ENCODE results near the gene FBXO48. TPM values are rescaled to one million over a fixed set of nuclear protein-coding genes. Genes with fewer than 3 reads are reported as not detected.

Gene FBXO48
- total RNA-seq, 3 donors from 2014 or later = 0.98 to 1.6 (median 1.1) TPM

DNA sequence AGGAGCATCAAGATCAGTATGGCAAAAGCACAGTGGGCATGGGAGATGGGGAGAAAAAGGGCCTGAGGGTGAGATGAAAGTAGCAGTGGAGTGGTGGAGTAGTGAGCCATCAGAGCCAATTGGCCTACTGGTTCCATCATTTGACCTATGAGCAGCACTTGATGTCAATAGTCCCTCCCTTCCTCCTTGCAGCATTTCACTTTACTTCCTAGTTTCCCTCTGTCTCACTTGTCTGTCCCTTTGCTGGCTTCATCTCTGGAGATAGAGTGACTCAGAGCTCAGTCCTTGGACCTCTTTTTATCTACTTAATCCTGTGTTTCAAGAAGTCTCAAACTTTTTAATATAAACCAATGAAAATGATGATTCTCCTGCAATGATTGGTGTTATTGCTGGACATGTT, 32.1 kb downstream of the FBXO48 start:
- Histone ChIP-seq H3K9me3 (no peaks in the 10 kb centered on the region), H3K27ac (no peak overlapping the region), H3K4me3 (no peak overlapping the region), H3K27me3 (no peaks in the 10 kb centered on the region), H3K36me3 (no peaks in the 10 kb centered on the region), H3K4me1 (no peaks in the 10 kb centered on the region)
- TF ChIP-seq, protein P1, sequence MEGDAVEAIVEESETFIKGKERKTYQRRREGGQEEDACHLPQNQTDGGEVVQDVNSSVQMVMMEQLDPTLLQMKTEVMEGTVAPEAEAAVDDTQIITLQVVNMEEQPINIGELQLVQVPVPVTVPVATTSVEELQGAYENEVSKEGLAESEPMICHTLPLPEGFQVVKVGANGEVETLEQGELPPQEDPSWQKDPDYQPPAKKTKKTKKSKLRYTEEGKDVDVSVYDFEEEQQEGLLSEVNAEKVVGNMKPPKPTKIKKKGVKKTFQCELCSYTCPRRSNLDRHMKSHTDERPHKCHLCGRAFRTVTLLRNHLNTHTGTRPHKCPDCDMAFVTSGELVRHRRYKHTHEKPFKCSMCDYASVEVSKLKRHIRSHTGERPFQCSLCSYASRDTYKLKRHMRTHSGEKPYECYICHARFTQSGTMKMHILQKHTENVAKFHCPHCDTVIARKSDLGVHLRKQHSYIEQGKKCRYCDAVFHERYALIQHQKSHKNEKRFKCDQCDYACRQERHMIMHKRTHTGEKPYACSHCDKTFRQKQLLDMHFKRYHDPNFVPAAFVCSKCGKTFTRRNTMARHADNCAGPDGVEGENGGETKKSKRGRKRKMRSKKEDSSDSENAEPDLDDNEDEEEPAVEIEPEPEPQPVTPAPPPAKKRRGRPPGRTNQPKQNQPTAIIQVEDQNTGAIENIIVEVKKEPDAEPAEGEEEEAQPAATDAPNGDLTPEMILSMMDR (IDR thresholded peaks at IDR 0.05) = no peak
- TF ChIP-seq POLR2A (IDR thresholded peaks at IDR 0.05) (no peak), POLR2AphosphoS5 (IDR thresholded peaks at IDR 0.05) (no peak)
- DNase-seq (ENCODE audit: low spot score in 2 of 2) = no peak
- intact Hi-C loops (cut with DNase I; ENCODE audit: low total_unique reads) = no loop called here

DNA sequence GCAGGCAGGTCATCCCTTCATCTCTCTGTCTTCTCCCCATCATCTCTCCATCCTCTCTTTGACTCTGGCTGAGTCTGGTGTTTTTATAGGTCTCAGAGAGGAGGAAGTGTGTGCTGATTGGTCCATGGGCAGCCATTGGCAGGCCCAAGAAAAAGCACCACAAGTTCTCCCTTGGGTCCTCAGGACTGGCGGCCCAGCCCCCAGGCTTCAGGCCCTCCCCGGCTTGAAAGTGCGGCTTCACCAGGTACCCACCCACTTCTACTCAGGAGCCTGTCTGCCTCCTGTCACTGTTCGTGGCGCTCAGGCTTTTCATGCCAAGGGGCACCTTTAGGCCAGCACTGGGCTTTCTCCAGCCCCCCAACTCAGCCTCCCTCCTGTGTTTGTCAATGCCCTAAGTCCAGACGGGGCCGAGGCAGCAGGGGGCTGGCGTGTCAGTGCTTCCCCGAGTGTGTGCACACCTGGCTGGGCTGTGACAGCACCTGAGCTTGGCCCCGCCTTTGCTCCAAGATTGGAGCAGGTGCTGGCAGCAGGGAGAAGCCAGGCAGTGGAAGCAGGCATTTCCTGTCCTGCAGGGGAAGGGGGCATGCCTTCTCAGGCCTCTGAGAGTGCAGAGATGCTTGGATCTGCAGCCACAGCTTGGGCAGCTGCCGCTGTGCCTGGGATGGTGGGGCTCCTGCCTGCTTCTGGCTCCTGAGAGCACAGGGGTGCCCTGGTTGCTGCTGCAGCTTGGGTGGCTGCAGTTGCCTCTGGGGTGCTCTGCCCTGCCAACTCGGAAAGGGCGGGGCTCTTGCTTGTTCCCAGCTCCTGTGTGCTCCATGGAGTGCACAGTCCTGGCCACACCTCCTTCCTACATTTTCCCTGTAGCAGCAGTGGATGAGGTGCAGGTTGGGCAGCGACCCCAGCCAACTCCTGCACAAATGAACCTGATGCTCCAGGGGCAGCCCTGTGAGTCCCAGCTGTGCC, 34.1 kb downstream of the FBXO48 start:
- Histone ChIP-seq H3K9me3 (no peaks in the 10 kb centered on the region), H3K27ac (no peak overlapping the region), H3K27me3 (no peaks in the 10 kb centered on the region), H3K4me1 (no peaks in the 10 kb centered on the region), H3K36me3 (no peaks in the 10 kb centered on the region), H3K4me3 (no peak overlapping the region)
- DNase-seq (ENCODE audit: low spot score in 2 of 2) = no peak
- intact Hi-C loops (cut with DNase I; ENCODE audit: low total_unique reads) = no loop called here
- TF ChIP-seq POLR2AphosphoS5 (IDR thresholded peaks at IDR 0.05) (no peak), POLR2A (IDR thresholded peaks at IDR 0.05) (no peak)
- TF ChIP-seq, protein P1 (IDR thresholded peaks at IDR 0.05) = no peak

DNA sequence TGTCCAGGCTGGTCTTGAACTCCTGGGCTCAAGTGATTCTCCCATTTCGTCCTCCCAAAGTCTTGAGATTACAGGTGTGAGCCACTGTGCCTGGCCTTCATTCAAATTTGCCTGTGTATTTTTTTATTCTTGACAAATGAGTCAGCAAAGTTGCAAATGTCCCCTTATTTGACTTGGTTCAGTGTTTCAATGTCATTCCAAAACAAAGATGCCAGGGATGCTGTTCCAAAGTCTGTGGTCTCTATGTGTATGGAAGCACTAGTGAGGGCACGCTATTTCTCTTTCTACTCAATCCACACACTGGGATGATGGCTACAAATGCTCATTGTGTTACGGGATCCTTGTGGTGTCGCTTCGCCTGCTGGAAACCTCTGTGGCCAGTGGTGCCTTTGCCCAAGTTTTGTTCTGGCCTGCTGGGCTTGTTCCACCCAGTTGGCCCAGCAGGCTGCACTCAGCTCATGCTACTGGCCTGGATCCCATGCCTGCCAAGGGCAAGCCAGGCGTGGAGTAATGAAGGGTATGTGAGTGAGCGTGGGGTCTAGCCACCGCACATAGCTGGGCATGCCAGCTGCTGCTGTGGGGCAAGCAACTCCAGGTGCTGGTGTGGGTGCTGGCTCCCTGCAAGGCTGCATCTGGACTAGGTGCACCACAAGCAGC, 35.6 kb downstream of the FBXO48 start:
- no peaks in the 10 kb centered on the region for H3K9me3 ChIP-seq
- no peak overlapping the region for H3K4me3 ChIP-seq
- no peak overlapping the region for H3K27ac ChIP-seq
- H3K36me3 ChIP-seq = no peaks in the 10 kb centered on the region
- H3K4me1 ChIP-seq = no peaks in the 10 kb centered on the region
- TF ChIP-seq, protein P1 (IDR thresholded peaks at IDR 0.05) = no peak
- no peak for TF ChIP-seq POLR2AphosphoS5 (IDR thresholded peaks at IDR 0.05)
- no peak for TF ChIP-seq POLR2A (IDR thresholded peaks at IDR 0.05)
- no peaks in the 10 kb centered on the region for H3K27me3 ChIP-seq
- intact Hi-C loops (cut with DNase I; ENCODE audit: low total_unique reads) = no loop called here
- no peak for DNase-seq (ENCODE audit: low spot score in 2 of 2)

DNA sequence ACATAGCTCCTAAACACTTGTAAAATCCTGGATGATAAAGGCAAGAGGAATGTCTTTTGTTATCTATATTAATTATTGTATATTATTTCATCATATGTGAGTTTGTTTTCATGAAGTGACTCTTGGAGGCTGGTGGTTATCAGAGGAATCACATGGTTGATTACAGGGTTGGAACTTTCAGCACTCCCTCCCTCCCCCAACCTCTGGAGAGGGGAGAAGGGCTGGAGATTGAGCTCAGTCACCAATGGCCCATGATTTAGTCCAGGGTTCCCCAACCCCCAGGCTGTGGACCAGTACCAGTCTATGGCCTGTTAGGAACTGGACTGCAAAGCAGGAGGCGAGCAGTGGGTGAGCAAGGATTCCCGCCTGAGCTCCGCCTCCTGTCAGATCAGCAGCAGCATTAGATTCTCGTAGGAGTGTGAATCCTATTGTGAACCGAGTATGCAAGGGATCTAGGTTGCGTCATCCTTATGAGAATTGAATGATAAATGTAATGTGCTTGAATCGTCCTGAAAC, 37.7 kb downstream of the FBXO48 start:
- H3K27me3 ChIP-seq = no peaks in the 10 kb centered on the region
- no peak overlapping the region for H3K4me3 ChIP-seq
- H3K9me3 ChIP-seq = no peaks in the 10 kb centered on the region
- no peaks in the 10 kb centered on the region for H3K4me1 ChIP-seq
- no peak for DNase-seq (ENCODE audit: low spot score in 2 of 2)
- intact Hi-C loops (cut with DNase I; ENCODE audit: low total_unique reads) = no loop called here
- no peak for TF ChIP-seq POLR2AphosphoS5 (IDR thresholded peaks at IDR 0.05)
- TF ChIP-seq POLR2A (IDR thresholded peaks at IDR 0.05) = no peak
- TF ChIP-seq, protein P1 (IDR thresholded peaks at IDR 0.05) = no peak
- H3K27ac ChIP-seq = no peak overlapping the region
- H3K36me3 ChIP-seq = no peaks in the 10 kb centered on the region

DNA sequence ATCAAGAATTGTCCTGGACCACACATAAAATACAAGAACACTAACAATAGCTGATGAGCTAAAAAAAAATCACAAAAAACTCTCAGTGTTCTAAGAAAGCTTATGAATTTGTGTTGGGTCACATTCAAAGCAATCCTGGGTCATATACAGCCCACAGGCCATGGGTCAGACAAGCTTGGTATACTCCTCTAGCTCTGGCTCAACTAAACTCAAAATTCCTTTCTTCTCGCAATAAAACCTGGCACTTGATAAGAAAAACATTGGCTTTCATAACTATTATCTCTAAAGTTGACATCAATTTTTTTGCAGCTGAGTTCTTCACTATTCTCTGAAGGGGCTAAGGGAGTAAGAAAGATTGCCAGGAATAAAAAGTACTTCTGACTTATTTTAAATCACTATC, 38.3 kb downstream of the FBXO48 start:
- Histone ChIP-seq H3K4me1 (no peaks in the 10 kb centered on the region), H3K36me3 (no peaks in the 10 kb centered on the region), H3K9me3 (no peaks in the 10 kb centered on the region), H3K27ac (no peak overlapping the region), H3K4me3 (no peak overlapping the region), H3K27me3 (no peaks in the 10 kb centered on the region)
- intact Hi-C loops (cut with DNase I; ENCODE audit: low total_unique reads) = no loop called here
- TF ChIP-seq, protein P1 (IDR thresholded peaks at IDR 0.05) = no peak
- TF ChIP-seq POLR2A (IDR thresholded peaks at IDR 0.05) = no peak
- TF ChIP-seq POLR2AphosphoS5 (IDR thresholded peaks at IDR 0.05) = no peak
- no peak for DNase-seq (ENCODE audit: low spot score in 2 of 2)
